SK-N-SH (cell line): ENCODE results near the gene FOS. TPM values are rescaled to one million over a fixed set of nuclear protein-coding genes. Genes with fewer than 3 reads are reported as not detected.

ENCODE experiments used
- CTCF ChIA-PET: fragments of 300-600, 350-600 bp; formaldehyde crosslinking; extraction: SDS; loops from one replicate; lab custom pipeline; 2021; lab: Yijun Ruan, JAX
- POLR2A ChIA-PET: fragments of 350-600 bp; sonication (Branson Sonifier 250); formaldehyde crosslinking; extraction: SDS; loops from one replicate; lab custom pipeline; 2020; ENCODE audit warnings: antibody characterized with exemption, inconsistent platforms; lab: Yijun Ruan, JAX
- DNase-seq: peaks from one replicate; pipeline ENCODE4 v3.0.0; 2012
- H2AFZ ChIP-seq: fragments of 200-600 bp; sonication (generic); 2 replicates; pipeline ENCODE4 v1.8.1; 2016; ENCODE audit warnings: antibody characterized with exemption, mild to moderate bottlenecking, low read depth
- H3F3A ChIP-seq: fragments of 200-600 bp; sonication (generic); replicated peaks from 2 replicates; pipeline ENCODE3; 2016; ENCODE audit warnings: antibody characterized with exemption, mild to moderate bottlenecking; ENCODE audit not compliant: insufficient read depth
- H3K27ac ChIP-seq, 2 experiments: fragments of 200-500 bp in 1 of 2; fragments of 200-600 bp in 1 of 2; sonication (Bioruptor generic) in 1 of 2; sonication (generic), shearing (Covaris generic) in 1 of 2; 2 replicates each; pipeline versions ENCODE4 v1.5.1 to v1.6.1; 2014 to 2016; ENCODE audit warnings: low read depth in 2 of 2, inconsistent platforms in 1 of 2, low read length in 1 of 2, mild to moderate bottlenecking in 1 of 2, mixed read lengths in 1 of 2
- H3K27me3 ChIP-seq: fragments of 200-600 bp; sonication (generic), shearing (Covaris generic); 2 replicates; pipeline ENCODE4 v1.6.1; 2016; ENCODE audit warnings: mixed run types; ENCODE audit not compliant: insufficient read depth
- H3K36me3 ChIP-seq, 2 experiments: fragments of 200-500 bp in 1 of 2; fragments of 200-600 bp in 1 of 2; sonication (Bioruptor generic) in 1 of 2; sonication (generic) in 1 of 2; replicated peaks in 1 of 2; 2 replicates each; pipeline versions ENCODE3 to v1.5.1; 2014 to 2016; ENCODE audit warnings: low read length in 1 of 2, mild to moderate bottlenecking in 1 of 2; ENCODE audit not compliant: insufficient read depth in 2 of 2, control insufficient read depth in 1 of 2
- H3K4me1 ChIP-seq, 2 experiments: fragments of 200-500 bp in 1 of 2; fragments of 200-600 bp in 1 of 2; sonication (Bioruptor generic) in 1 of 2; sonication (generic), shearing (Covaris generic) in 1 of 2; 2 replicates each; pipeline versions ENCODE4 v1.5.1 to v1.6.1; 2014 to 2016; ENCODE audit warnings: low read depth in 1 of 2, low read length in 1 of 2, mixed run types in 1 of 2; ENCODE audit not compliant: insufficient read depth in 2 of 2, control insufficient read depth in 1 of 2
- H3K4me2 ChIP-seq: fragments of 200-600 bp; sonication (generic), shearing (Covaris generic); 2 replicates; pipeline ENCODE4 v1.6.1; 2017; ENCODE audit warnings: mixed run types
- H3K4me3 ChIP-seq, 2 experiments: fragments of 200-500 bp in 1 of 2; fragments of 200-600 bp in 1 of 2; sonication (Bioruptor generic) in 1 of 2; sonication (generic), shearing (Covaris generic) in 1 of 2; 2 replicates each; pipeline versions ENCODE4 v1.5.1 to v1.8.1; 2014 to 2016; ENCODE audit warnings: low read depth in 2 of 2, inconsistent platforms in 1 of 2, low read length in 1 of 2, mild to moderate bottlenecking in 1 of 2, mixed read lengths in 1 of 2, moderate library complexity in 1 of 2
- H3K79me2 ChIP-seq: fragments of 200-600 bp; sonication (generic); 2 replicates; pipeline ENCODE4 v1.8.1; 2017; ENCODE audit warnings: mild to moderate bottlenecking; ENCODE audit not compliant: insufficient read depth
- H3K9ac ChIP-seq: fragments of 200-600 bp; sonication (generic); 2 replicates; pipeline ENCODE4 v1.6.1; 2017; ENCODE audit warnings: mixed run types
- H3K9me2 ChIP-seq: fragments of 200-600 bp; sonication (generic); 2 replicates; pipeline ENCODE4 v1.6.1; 2017; ENCODE audit warnings: mixed run types
- H3K9me3 ChIP-seq: fragments of 200-600 bp; sonication (generic); 2 replicates; pipeline ENCODE4 v1.6.1; 2017; ENCODE audit warnings: mixed run types, mild to moderate bottlenecking, moderate library complexity
- H4K20me1 ChIP-seq: fragments of 200-600 bp; sonication (generic); 2 replicates; pipeline ENCODE4 v1.6.1; 2017; ENCODE audit warnings: mild to moderate bottlenecking, mixed run types; ENCODE audit not compliant: insufficient read depth
- CHD2 ChIP-seq: fragments of 150-350 bp; IDR thresholded peaks from 2 replicates; pipeline ENCODE4 v1.6.1; 2018; ENCODE audit warnings: low read length; ENCODE audit not compliant: partially characterized antibody
- FOSL2 ChIP-seq: IDR thresholded peaks from 2 replicates; pipeline ENCODE4 v1.4.0; 2012; ENCODE audit warnings: low read depth, mild to moderate bottlenecking, moderate library complexity, borderline replicate concordance
- FOXJ3 ChIP-seq: sonication (generic); formaldehyde crosslinking; IDR thresholded peaks from 2 replicates; pipeline ENCODE4 v1.5.1; 2020; ENCODE audit warnings: mild to moderate bottlenecking, missing genetic modification reagents
- FOXM1 ChIP-seq: IDR thresholded peaks from 2 replicates; pipeline ENCODE4 v1.4.0; 2012; ENCODE audit warnings: low read depth, mild to moderate bottlenecking
- GABPA ChIP-seq: IDR thresholded peaks from 2 replicates; pipeline ENCODE4 v1.4.0; 2012; ENCODE audit warnings: low read depth, mild to moderate bottlenecking
- JUND ChIP-seq: IDR thresholded peaks from 2 replicates; pipeline ENCODE4 v1.4.0; 2012
- MEF2A ChIP-seq: IDR thresholded peaks from 2 replicates; pipeline ENCODE4 v1.4.0; 2012; ENCODE audit warnings: low read depth, borderline replicate concordance
- RAD21 ChIP-seq: IDR thresholded peaks from 2 replicates; pipeline ENCODE4 v1.6.1; 2012; ENCODE audit warnings: mild to moderate bottlenecking, low read length
- RCOR1 ChIP-seq: fragments of 150-350 bp; IDR thresholded peaks from 2 replicates; pipeline ENCODE4 v1.6.1; 2017; ENCODE audit warnings: antibody characterized with exemption, low read length
- RXRA ChIP-seq: IDR thresholded peaks from 2 replicates; pipeline ENCODE4 v1.4.0; 2012; ENCODE audit warnings: low read depth, mild to moderate bottlenecking, borderline replicate concordance
- SIN3A ChIP-seq: IDR thresholded peaks from 2 replicates; pipeline ENCODE4 v1.6.1; 2012; ENCODE audit warnings: low read depth, mild to moderate bottlenecking, low read length, moderate library complexity, borderline replicate concordance
- SMC3 ChIP-seq: IDR thresholded peaks from 2 replicates; pipeline ENCODE4 v1.6.1; 2012; ENCODE audit warnings: low read depth, low read length, improper control_type of control experiment
- TCF12 ChIP-seq: IDR thresholded peaks from 2 replicates; pipeline ENCODE4 v1.4.0; 2012
- TEAD4 ChIP-seq: IDR thresholded peaks from 2 replicates; pipeline ENCODE4 v1.4.0; 2012; ENCODE audit warnings: mild to moderate bottlenecking, borderline replicate concordance; ENCODE audit not compliant: insufficient read depth
- YY1 ChIP-seq: IDR thresholded peaks from 2 replicates; pipeline ENCODE4 v1.4.0; 2012; ENCODE audit warnings: low read depth, mild to moderate bottlenecking
- WGBS: methylation state at CpG from one replicate; pipeline ENCODE4 v1.1.6; 2017; ENCODE audit warnings: low lambda C conversion rate; 5-methylcytosine and 5-hydroxymethylcytosine counted together
- polyA plus RNA-seq, 3 experiments: library from polyadenylated mRNA; depleted of rRNA; stranded (reverse); fragments of >200 nt; gene quantifications; 2 replicates each; pipeline ENCODE4 v1.2.3, GENCODE V29; 2012
- TF ChIP-seq, protein P1 (sequence below): IDR thresholded peaks from 2 replicates; pipeline ENCODE4 v1.6.1; 2012; ENCODE audit warnings: mild to moderate bottlenecking, low read depth, low read length, moderate library complexity
- TF ChIP-seq, protein P2 (sequence below): IDR thresholded peaks from 2 replicates; pipeline ENCODE4 v1.4.0; 2012; ENCODE audit warnings: low read depth
- TF ChIP-seq, protein P3 (sequence below): IDR thresholded peaks from 2 replicates; pipeline ENCODE4; 2012

FOS gene
- polyA plus RNA-seq, 1 of the 3 experiments (the other 2 are of a cell fraction), result 309 TPM

DNA sequence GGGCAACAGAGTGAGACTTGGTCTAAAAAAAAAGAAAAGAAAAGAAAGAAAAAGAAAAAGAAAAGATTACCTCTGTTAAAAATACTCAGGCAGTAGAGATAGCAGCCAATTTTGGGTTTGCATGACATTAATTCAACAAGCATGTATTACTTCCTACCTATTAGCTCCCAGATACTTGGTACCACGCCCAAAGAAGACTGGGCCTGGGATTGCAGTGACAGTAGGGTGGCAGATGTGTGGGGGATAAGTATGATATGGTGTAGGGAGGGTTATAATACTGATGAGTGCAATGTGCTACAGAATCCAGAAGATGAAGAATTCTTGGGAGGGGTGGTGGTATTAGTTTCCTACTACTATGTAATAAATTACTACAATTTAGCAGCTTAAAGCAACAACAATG lies 46.4 kb upstream of the FOS start:
- no peaks in the 10 kb centered on the region for H3K36me3 ChIP-seq
- H2AFZ ChIP-seq, result no peak overlapping the region
- H3K9me3 ChIP-seq, result no peaks in the 10 kb centered on the region
- no peak for DNase-seq
- CTCF ChIA-PET, result interaction anchor here (0.6 to 0.9 kb wide), 2 partner anchors 28 to 44 kb away, joined by 3 read pairs; no protein-coding TSS in a partner anchor
- 63% methylated on average over 1 of the region's 1 CpG for WGBS
- H4K20me1 ChIP-seq, result no peaks in the 10 kb centered on the region
- no peaks in the 10 kb centered on the region for H3K79me2 ChIP-seq
- TF ChIP-seq RXRA, result no peak
- TF ChIP-seq GABPA, result no peak
- TF ChIP-seq TEAD4, result no peak
- no peak for TF ChIP-seq FOSL2
- TF ChIP-seq, all 33 proteins: peak for 0
- H3K4me2 ChIP-seq, result no peak overlapping the region
- H3K4me1 ChIP-seq, result peaks cover 2 to 14% of the 10 kb centered on the region in 2 experiments; a peak in 2 of 4 replicates
- H3F3A ChIP-seq, result peaks cover 3% of the 10 kb centered on the region
- H3K4me3 ChIP-seq, result no peak overlapping the region
- no peaks in the 10 kb centered on the region for H3K9me2 ChIP-seq
- POLR2A ChIA-PET, result no interaction called here
- no peaks in the 10 kb centered on the region for H3K27me3 ChIP-seq
- H3K9ac ChIP-seq, result no peak overlapping the region
- no peak overlapping the region for H3K27ac ChIP-seq

DNA sequence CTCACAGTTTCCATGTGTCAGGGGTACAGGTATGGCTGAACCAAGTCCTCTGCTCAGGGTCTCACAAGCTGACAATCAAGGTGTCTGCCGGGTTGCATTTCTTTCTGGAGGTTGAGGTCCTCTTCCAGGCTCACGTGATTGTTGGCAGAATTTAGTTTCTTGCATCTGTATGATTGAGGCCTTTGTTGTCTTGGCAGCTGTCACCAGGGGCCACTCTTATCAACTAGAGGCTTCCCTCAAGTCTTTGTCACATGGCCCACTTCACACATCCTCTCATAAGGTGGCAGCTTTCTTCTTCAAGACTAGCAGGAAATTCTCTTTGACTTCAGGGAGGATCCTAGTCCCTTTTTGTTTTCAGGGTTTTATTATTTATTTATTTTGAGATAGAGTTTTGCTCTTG lies 46.0 kb upstream of the FOS start:
- H3K4me1 ChIP-seq, result peaks cover 6 to 14% of the 10 kb centered on the region in 2 experiments; a peak in 2 of 4 replicates

DNA sequence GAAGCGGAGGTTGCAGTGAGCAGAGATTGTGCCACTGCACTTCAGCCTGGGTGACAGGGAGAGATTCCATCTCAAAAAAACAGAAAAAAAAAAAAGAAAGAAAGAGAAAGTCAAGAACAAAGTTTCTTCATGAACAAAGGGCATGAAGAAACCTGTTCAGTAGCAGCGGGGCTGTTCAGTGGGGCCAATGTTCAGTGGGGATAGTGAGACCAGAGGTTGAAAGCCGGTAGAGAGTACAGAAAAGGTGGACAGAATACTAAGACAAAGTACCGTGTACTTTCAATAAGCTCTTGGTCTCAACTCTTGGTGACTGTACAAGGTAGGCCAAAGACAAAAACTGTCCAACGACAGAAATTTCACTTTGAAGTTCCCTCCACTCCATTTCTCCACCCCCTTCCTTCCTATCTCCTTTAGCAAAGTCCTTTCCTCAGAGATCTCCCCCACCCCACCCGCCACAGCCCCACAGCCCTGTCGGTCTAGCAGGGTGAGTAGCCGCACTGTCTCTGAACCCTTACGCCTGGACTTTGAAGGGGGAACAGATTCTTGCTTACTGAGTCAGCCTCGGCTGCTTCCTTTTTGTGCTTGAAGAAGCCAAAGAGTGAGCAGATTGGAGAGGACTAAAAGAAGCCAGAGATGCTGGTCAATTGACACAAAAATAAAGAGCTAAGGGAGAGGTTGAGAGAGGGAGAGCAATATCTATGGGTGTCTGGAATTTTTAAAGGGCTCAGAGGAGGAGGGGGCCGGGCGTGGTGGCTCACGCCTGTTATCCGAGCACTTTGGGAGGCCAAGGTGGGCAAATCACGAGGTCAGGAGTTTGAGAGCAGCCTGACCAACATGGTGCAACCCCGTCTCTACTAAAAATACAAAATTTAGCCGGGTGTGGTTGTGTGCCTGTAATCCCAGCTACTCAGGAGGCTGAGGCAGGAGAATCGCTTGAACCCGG lies 44.2 kb upstream of the FOS start:
- H3F3A ChIP-seq, result peaks cover 3% of the 10 kb centered on the region
- H3K4me2 ChIP-seq, result peak overlapping the region; percentile 56
- WGBS, result 67% methylated on average over 17 of the region's 19 CpGs
- no peaks in the 10 kb centered on the region for H3K36me3 ChIP-seq
- H3K79me2 ChIP-seq, result no peaks in the 10 kb centered on the region
- no peaks in the 10 kb centered on the region for H4K20me1 ChIP-seq
- no peaks in the 10 kb centered on the region for H3K9me3 ChIP-seq
- H3K27ac ChIP-seq, result peak overlapping the region in 1 of 2 experiments; percentile 81; a peak in 2 of 4 replicates
- ChIA-PET POLR2A (no interaction called here), CTCF (no interaction called here)
- DNase-seq, result no peak
- H3K4me1 ChIP-seq, result peaks cover 9 to 20% of the 10 kb centered on the region in 2 experiments; a peak in 2 of 4 replicates
- H3K9me2 ChIP-seq, result no peaks in the 10 kb centered on the region
- peak overlapping the region; percentile 39; the same call in 1 of the 2 replicates for H3K9ac ChIP-seq
- no peaks in the 10 kb centered on the region for H3K27me3 ChIP-seq
- no peak overlapping the region for H3K4me3 ChIP-seq
- peak overlapping the region; percentile 95 for H2AFZ ChIP-seq
- TF ChIP-seq CHD2, result no peak
- TF ChIP-seq, protein P1, sequence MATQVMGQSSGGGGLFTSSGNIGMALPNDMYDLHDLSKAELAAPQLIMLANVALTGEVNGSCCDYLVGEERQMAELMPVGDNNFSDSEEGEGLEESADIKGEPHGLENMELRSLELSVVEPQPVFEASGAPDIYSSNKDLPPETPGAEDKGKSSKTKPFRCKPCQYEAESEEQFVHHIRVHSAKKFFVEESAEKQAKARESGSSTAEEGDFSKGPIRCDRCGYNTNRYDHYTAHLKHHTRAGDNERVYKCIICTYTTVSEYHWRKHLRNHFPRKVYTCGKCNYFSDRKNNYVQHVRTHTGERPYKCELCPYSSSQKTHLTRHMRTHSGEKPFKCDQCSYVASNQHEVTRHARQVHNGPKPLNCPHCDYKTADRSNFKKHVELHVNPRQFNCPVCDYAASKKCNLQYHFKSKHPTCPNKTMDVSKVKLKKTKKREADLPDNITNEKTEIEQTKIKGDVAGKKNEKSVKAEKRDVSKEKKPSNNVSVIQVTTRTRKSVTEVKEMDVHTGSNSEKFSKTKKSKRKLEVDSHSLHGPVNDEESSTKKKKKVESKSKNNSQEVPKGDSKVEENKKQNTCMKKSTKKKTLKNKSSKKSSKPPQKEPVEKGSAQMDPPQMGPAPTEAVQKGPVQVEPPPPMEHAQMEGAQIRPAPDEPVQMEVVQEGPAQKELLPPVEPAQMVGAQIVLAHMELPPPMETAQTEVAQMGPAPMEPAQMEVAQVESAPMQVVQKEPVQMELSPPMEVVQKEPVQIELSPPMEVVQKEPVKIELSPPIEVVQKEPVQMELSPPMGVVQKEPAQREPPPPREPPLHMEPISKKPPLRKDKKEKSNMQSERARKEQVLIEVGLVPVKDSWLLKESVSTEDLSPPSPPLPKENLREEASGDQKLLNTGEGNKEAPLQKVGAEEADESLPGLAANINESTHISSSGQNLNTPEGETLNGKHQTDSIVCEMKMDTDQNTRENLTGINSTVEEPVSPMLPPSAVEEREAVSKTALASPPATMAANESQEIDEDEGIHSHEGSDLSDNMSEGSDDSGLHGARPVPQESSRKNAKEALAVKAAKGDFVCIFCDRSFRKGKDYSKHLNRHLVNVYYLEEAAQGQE, result 0 out of 2 replicates have a peak, but pooled peaks have one; percentile 17
- TF ChIP-seq GABPA, result peak; percentile 37; the same call in 1 of the 2 replicates
- peak; percentile 41; the same call in 1 of the 2 replicates for TF ChIP-seq TCF12
- TF ChIP-seq JUND, result peak; percentile 83
- TF ChIP-seq, protein P2, sequence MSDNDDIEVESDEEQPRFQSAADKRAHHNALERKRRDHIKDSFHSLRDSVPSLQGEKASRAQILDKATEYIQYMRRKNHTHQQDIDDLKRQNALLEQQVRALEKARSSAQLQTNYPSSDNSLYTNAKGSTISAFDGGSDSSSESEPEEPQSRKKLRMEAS, result peak; percentile 36; the same call in 1 of the 2 replicates
- TF ChIP-seq MEF2A, result no peak
- TF ChIP-seq FOXJ3, result no peak
- TF ChIP-seq, protein P3, sequence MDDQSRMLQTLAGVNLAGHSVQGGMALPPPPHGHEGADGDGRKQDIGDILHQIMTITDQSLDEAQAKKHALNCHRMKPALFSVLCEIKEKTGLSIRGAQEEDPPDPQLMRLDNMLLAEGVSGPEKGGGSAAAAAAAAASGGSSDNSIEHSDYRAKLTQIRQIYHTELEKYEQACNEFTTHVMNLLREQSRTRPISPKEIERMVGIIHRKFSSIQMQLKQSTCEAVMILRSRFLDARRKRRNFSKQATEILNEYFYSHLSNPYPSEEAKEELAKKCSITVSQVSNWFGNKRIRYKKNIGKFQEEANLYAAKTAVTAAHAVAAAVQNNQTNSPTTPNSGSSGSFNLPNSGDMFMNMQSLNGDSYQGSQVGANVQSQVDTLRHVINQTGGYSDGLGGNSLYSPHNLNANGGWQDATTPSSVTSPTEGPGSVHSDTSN, result 0 out of 2 replicates have a peak, but pooled peaks have one; percentile 22
- no peak for TF ChIP-seq RAD21
- TF ChIP-seq RCOR1, result no peak

More for the DNA sequence above, 46.0 kb upstream of the FOS start:
- Histone ChIP-seq H3K9me3 (no peaks in the 10 kb centered on the region), H2AFZ (no peak overlapping the region), H3K9me2 (no peaks in the 10 kb centered on the region), H3K79me2 (no peaks in the 10 kb centered on the region), H3K27ac (no peak overlapping the region), H3F3A (peaks cover 3% of the 10 kb centered on the region), H3K4me3 (no peak overlapping the region), H3K4me2 (no peak overlapping the region), H3K27me3 (no peaks in the 10 kb centered on the region), H4K20me1 (no peaks in the 10 kb centered on the region), H3K36me3 (no peaks in the 10 kb centered on the region), H3K9ac (no peak overlapping the region)
- ChIA-PET POLR2A (no interaction called here), CTCF (interaction anchor here (0.6 to 0.9 kb wide), 2 partner anchors 28 to 44 kb away, joined by 3 read pairs; no protein-coding TSS in a partner anchor)
- no peak for DNase-seq
- WGBS, result 84% methylated on average over 2 of the region's 2 CpGs
- TF ChIP-seq RXRA, result no peak
- no peak for TF ChIP-seq SIN3A
- no peak for TF ChIP-seq SMC3
- TF ChIP-seq FOXM1, result no peak
- TF ChIP-seq YY1, result no peak
